GM19035 (cell line): ENCODE results near the gene ATRNL1.

Experiments used
- ATAC-seq: cut with Tn5 transposase; IDR thresholded peaks from one replicate; pipeline ENCODE4 v1.9.1; 2021; ENCODE audit not compliant: unreplicated experiment

Gene ATRNL1

DNA sequence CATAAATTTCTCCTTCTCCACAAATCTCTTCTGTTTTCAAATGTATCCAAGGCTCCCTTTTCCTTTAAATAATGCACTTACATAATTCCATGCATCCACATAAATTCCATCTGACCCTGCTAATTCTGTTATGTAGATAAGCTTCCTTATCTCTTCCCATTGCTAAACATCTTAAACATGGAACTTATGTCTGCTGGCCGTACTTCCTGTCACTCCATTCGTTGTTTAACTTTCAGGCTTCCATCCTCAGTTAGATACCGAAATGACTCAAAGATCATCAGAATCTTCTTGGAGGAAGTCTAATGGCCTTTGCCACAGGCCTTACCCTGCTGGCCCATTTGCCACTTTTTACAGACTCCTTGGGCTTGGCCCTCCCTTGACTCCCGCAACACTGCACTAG is 848.9 kb downstream of the ATRNL1 start:
- no peak for ATAC-seq

DNA sequence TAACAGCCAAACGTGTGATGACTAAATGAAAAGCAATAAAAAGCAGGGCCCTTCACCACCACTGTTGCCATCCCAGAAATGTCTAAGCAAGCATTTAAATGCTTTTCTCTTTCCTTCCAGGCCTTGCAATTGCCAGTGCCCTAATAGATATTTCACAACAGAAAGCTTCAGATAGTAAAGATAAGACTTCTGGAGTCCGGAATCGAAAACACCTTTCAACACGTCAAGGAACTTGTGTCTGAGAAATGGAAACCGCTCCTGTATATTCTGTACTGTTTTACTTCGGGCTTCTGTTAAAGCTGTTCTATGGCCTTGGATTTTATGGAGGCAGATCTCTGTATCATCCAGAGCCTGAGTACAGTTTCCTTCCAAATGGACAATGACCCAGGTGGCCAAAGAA is 851.4 kb downstream of the ATRNL1 start:
- ATAC-seq: no peak

DNA sequence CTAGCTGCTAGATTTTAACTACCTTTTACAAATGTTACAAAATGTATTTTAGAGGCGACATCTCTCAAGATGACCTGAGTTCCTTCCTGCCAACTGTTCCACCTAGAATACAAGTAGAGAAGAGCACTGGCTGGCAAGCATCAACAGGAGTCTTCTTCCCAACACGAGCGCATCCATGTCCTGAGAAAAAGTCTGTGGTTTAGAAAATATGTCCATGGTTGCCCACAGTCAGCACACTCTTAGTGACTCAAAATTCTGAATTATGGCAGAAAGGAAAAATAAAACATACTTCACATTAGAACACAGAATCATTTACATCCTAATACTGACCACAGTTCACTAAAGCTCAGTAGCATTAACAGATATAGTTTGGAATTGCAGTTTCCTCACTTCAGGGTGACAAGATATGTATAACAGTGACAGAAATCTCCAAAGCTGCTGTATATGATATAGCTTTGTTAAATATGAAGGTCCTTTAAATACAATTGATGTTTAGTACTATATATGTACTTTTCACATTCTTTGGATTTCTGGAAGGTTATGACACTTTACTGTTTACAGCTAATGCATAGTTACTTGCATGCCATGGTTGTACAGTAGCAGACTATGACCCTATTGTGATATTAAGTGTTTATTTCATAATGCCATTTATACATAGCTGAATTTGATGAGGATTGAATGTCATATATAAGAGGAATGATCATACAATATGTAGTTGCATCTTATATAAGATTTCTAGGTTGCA is 852.7 kb downstream of the ATRNL1 start:
- no peak for ATAC-seq

GRCh38 chr10:115947104-115947503 is 853.9 kb downstream of the ATRNL1 start:
- ATAC-seq: no peak

- ATAC-seq: peak; percentile 57
Observed at GRCh38 chr10:115948465-115948864, 855.3 kb downstream of the ATRNL1 start.

- ATAC-seq: no peak
Observed at GRCh38 chr10:115949282-115949844, 856.2 kb downstream of the ATRNL1 start.

DNA sequence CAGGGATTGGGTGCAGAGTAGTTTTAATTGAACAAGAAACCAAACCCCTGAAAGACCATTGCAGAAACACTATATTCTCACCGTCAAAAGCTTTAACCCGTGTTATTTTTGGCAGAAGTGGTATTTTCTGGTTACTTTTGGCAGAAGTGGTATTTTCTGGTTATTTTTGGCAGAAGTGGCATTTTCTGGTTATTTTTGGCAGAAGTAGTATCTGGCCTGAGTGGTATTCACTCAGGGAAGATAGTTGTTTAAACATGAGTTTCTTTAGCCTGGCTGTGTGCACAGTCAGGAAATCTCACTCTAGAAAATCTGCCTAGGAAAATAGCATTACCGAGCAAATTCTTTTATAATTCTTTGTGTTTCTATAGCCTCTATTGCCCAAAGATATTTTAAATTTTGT is 857.2 kb downstream of the ATRNL1 start:
- ATAC-seq: no peak

DNA sequence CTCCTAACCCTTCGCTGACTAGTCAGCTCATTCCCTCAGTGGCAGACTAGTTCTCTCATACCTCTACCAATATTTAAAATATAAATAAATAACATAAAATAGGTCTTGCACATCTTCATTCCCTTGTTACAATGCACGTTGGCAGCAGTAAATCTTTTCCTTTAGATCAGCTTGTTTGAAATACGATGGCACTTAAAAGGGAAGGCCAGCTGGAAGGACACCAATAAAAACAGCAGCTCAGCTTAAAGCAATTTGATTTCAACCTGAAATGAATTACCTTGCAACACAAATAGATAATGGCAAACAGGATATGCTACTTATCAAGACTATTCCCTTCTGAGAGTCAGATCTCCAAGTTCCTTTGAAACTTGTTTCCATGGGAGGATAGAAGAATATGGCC is 858.1 kb downstream of the ATRNL1 start:
- ATAC-seq: no peak

DNA sequence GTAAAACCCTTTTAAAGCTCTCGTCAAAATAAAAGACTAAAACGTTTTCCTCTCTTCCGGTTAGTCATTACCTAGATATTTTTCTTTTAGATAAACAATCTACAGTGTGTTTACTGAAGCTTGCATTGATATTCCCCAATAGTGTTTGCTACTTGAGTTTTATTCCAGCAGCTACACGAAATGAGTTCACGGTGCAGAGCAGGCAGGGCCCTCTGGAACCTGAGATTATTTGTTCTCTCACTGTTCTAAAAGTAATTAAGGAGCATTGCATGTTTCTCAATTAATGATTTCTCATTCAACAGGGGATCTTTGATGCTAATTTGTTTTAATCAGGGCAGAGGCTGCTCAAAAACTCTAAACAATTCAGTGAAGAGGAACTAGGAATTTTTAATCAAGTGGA is 860.1 kb downstream of the ATRNL1 start:
- no peak for ATAC-seq

GRCh38 chr10:115953968-115954367 is 860.8 kb downstream of the ATRNL1 start:
- ATAC-seq: no peak

DNA sequence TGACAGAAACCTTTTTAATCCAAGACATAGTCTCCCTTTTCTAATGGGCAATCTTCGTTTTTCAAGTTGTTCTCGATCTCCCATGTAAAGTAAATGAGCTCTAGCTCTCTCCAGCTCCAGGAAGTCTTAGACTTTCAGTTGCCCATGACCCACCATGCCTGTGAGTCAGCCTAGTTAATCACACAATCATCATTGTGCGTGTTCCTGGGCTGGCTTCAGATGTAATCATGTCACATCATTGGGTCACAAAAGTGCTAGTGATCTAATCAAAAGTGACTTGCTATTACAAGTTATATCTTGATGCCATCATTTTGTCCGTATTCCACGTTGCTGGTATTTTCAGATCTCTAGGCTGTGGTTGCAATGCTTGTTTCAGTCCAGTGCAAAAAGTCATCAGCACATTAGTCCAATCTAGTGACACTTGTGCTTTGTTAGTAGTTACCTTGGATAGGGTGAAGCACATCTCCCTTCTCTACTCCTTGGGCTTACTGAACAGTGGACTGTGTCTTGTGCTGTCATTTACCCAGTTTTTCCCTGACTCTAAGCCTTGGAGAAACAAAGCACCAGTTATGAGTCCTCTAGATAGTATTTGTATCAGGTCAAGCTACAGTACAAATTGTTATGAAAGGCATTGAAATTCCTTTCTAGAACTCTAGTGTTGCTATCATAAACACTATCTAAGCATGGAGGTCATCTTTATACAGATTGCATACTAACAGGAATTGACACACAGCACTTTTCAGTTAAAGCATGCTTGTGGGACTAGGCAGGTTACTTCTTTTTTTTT is 863.3 kb downstream of the ATRNL1 start:
- ATAC-seq: no peak

DNA sequence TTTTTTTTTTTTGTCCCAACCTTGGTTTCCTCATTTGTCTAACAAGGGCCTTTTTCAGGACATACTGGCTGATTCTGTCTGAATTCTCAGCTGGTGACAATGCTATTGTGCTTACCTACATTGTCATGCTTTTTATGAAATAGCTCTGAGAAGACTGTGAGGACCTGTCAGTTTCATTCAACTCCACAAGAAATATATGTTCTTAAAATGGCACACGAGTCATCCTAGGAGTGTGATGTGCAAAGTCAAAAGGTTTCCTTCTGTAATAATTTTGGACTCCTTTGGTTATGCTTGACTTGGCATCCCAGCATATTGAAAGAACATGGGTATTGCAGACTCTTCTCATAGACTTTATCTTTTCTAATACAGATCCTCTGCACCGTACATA is 863.8 kb downstream of the ATRNL1 start:
- ATAC-seq: no peak

DNA sequence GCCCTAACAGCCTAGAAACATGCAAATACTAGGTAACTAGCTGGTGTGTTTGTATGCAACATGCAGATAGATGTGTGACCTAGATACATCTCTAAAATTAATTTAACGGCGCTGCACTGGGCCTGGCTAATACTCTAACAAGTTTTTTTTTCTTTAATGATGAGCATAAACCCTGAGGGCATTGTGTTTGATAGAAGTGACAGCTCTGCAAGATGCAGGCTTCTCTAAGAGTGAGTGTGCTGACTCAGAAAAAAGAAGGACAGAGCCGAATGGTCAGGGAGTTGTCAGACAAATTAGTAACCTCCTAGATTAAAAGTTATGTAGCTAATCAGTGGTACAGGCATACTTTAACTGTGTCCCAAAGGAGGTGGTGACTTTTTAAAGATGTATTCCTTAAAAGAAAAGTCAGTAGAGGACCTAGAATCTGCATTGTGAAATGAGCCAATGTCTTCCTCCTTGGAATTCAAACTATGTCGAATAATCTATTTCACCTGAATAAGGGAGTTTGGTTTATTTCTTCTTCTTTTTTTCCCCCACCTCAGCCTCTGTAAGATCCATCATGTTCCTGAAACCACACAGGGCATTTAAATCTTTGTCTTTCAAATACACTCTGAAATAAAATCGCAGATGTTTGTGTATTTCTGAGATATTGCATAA is 864.7 kb downstream of the ATRNL1 start:
- ATAC-seq: no peak

GRCh38 chr10:115963848-115964247 is 870.7 kb downstream of the ATRNL1 start:
- ATAC-seq: peak; percentile 66

- ATAC-seq: no peak
Observed at GRCh38 chr10:115964827-115965226, 871.7 kb downstream of the ATRNL1 start.

- ATAC-seq: no peak
Observed at GRCh38 chr10:115965376-115965775, 872.2 kb downstream of the ATRNL1 start.

- no peak for ATAC-seq
Observed at GRCh38 chr10:115968236-115968635, 875.1 kb downstream of the ATRNL1 start.

- ATAC-seq: no peak
Observed at GRCh38 chr10:115969591-115969990, 876.4 kb downstream of the ATRNL1 start.

DNA sequence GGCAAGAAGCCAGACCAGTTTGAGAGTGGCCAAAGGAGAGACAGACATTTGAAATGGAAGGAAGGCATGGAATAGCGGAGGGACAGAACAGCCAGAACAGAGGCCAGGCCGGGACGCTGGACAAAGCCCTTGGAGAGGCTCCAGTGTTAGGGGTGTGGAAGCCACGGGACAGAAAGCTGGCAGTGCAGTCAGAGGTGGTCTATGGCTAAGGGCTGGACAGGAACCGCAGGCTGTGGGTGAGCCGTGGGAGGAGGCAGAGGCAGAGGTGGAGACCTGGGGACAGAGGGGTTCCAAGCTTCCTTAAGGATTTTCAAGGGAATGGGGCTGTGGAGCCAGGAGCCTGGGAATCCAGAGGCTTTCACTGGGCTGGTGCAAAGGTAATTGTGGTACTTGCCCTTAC is 878.8 kb downstream of the ATRNL1 start:
- ATAC-seq: no peak

GRCh38 chr10:115972426-115972825 is 879.3 kb downstream of the ATRNL1 start:
- no peak for ATAC-seq

DNA sequence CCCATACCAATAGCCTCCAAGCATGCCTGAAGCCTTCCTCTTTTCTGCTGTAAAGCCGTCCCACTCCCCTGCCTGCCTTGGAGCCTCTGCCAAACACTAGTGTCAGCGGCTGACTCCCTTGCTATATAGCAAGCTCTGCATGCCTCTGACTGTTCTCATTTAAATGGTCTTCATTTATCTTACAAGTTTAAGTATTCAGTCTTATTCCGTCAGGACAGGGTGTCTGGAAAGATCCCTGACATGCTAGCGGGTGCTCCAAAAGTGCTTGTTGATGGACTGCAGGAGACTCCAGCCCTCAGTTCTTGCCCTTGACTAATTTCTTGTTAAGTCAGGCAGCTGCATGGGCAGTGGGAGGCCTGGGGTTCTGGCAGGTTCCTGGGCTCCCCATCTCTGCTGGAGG is 881.2 kb downstream of the ATRNL1 start:
- no peak for ATAC-seq
